SW480 (cell line): ENCODE measurements around the gene CCDC88A.
"Not testable (repeated sequence)": the region's sequence is repeated elsewhere in the genome, so short reads cannot be mapped to it uniquely, and the experiment has no call there.

Experiments used
- DNase-seq: peaks from one replicate; pipeline ENCODE4 v3.0.0-alpha.2; 2016; ENCODE audit warnings: low spot score

CCDC88A gene

GRCh38 chr2:55302241-55302640 lies 117.4 kb downstream of the CCDC88A start:
- DNase-seq, result no peak

GRCh38 chr2:55301277-55301676 lies 118.4 kb downstream of the CCDC88A start:
- no peak for DNase-seq

- DNase-seq, result no peak
These were observed 123.3 kb downstream of the CCDC88A start for GRCh38 chr2:55296393-55296792.

- DNase-seq, result no peak
These were observed 136.6 kb downstream of the CCDC88A start for GRCh38 chr2:55283083-55283482.

DNA sequence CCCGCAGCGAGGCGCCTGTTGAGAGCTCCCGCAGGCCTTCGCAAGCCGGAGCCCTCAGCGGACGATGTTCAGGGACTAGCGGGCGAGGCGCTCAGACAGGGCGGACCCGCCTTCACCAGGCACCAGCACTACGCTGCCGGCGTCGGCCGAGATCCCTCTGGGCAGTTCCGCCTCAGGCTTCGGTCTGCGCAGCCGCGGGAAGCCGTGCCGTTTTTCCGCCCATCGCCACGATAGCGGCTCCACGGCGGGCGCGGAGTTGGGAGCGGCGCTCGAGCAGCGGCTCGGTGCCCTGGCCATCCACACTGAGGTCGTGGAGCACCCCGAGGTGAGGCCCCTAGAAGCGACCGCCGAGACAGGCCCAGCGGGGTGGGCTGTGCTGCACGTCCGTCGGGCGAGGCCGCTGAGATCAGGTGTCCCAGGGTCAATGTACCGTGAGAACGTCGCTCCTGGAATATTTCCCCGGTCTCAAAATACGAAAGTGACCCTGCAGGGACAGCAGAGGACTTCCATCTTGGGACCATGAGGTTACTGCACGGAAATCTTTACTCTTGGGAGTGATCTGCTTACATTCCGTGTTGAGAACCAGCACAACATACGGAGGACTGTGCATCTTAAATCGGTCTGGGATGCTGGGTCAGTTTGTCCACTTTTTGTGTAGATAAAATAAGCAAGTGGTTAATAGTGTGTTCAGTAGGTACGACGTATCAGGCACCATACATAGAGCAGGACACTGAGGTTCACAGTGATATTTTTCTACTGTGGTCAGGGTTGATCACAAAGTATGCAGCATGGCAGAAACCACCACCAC lies 137.3 kb downstream of the CCDC88A start:
- peak; percentile 93 for DNase-seq

GRCh38 chr2:55280851-55281546 lies 138.7 kb downstream of the CCDC88A start:
- not testable (repeated sequence) for DNase-seq

DNA sequence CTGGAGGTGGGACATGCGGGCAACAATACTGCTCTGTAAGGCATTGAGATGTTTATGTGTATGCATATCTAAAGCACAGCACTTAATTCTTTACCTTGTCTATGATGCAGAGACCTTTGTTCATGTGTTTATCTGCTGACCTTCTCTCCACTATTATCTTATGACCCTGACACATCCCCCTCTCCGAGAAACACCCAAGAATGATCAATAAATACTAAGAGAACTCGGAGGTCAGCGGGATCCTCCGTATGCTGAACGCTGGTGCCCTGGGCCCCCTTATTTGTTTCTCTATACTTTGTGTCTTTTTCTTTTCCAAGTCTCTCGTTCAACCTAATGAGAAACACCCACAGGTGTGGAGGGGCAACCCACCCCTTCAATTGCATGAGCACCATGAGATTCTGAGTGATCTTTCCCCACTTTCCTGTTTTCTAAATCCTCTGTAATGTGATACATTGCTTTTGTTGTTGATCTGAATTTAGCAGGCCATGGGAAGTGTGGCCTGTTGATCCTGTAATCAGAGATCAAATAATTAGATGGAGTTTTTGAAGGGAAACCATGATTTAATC lies 139.7 kb downstream of the CCDC88A start:
- not testable (repeated sequence) for DNase-seq

- DNase-seq, result not testable (repeated sequence)
These were observed 140.3 kb downstream of the CCDC88A start for GRCh38 chr2:55279214-55279835.

GRCh38 chr2:55277310-55277709 lies 142.3 kb downstream of the CCDC88A start:
- DNase-seq, result no peak

GRCh38 chr2:55274346-55274745 lies 145.3 kb downstream of the CCDC88A start:
- DNase-seq, result not testable (repeated sequence)

DNA sequence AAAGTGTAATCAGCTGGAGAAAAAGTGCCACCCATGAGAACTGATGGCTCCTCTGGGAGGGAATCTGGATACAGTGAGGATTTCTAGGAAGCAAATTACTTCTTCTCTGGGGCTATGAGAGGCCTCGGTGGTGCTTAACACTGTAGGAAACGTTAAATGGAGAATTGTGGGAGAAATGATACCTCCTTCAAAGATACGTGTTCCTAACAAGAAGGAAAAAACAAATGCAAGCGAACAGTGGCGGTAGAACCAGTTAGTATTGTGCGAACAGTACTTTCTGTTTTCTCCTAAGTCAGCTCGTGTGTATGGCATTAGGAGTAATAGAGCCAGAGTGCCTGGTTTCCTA lies 150.0 kb downstream of the CCDC88A start:
- DNase-seq, result peak; percentile 38

DNA sequence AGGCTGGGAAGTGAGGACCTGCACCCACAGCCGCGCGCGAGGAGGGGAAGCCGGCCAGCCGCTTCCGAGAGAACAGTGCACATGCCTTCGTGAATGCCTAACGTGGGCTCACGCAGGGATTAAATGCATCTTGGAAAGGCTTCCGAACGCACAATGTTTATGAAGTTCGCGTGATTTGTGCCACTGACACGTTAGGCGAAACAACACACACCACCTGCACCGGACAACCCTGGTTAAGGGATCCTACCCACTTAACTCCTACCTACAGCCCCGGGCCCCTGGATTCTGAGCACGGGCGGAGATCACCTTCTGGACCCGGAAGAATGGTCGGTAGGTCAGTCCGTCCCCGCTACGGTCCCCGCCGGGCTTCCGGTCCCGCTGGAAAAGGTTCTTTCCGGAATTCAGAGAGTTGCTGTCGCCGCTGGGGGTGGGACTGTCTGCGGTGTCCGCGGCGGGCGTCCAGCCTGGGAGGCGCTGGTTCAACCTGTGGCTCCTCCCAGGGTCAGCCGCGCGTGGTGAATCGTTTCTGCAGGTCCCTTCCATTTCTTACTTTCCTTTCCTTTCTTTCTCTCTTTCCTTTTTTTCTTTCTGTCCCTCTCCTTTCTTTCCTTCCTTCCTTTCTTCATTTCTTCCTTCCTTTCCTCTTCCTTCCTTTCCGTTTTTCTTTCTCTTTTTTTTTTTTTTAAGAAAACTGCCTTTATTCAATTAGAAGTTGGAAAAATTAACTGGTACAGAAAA lies 150.6 kb downstream of the CCDC88A start, which contains the start of gene MTIF2:
TSS of gene MTIF2 (minus strand) at position 325 of the 738 bp plus-strand sequence. CDS start 5,373 bp downstream, outside the sequence.
- DNase-seq, result peak; percentile 97

DNA sequence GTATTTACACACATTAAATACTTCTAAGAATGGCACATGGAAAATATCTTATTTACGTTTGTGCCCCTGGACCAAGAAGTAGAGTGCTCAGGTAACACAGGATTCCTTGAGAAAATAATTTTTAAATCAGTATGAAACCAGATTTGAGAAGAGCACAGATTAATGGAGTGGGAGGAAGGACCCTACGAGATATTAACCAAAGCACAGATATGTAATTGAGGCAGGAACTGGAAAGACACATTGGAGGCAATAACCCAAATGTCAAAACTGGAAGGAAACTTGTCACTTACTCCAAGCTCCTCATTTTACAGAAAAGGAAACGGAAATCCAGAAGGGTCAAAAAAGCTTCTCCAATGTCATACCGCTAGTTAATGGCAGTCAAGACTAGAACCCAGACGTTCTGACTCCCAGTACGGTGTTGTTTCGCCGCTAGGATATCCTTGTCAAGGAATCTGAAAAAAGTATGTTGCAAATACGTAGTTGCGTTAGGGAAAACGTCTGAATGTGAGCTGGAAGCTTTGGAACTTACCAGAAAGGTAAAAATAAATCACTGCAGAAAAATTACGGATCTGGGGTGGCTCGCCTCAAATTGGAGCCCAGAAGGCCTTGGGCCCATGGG lies 151.3 kb downstream of the CCDC88A start:
- no peak for DNase-seq

GRCh38 chr2:55259586-55259985 lies 160.1 kb downstream of the CCDC88A start:
- not testable (repeated sequence) for DNase-seq

GRCh38 chr2:55252832-55253231 lies 166.8 kb downstream of the CCDC88A start:
- DNase-seq, result no peak

GRCh38 chr2:55247025-55247424 lies 172.6 kb downstream of the CCDC88A start:
- DNase-seq, result no peak

GRCh38 chr2:55245411-55245810 lies 174.2 kb downstream of the CCDC88A start:
- DNase-seq, result no peak

DNA sequence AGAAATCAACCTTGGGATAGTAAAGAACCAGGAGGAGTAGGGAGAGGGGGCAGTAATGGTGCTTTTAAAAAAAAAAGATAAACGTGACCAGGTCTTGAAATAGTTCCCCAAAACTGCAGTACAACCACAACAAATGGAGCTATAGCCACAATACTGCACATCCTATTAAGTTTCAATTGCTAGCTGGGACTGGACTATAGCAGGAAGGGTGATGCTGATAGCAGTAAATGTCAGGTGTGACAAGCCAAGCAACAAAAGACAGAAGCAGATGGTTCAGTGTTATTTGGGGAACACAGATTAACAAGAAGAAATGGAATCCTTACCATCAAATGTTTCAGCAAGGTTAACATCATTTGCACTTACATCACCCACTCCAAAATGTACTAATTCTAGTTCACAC lies 177.0 kb downstream of the CCDC88A start:
- no peak for DNase-seq

DNA sequence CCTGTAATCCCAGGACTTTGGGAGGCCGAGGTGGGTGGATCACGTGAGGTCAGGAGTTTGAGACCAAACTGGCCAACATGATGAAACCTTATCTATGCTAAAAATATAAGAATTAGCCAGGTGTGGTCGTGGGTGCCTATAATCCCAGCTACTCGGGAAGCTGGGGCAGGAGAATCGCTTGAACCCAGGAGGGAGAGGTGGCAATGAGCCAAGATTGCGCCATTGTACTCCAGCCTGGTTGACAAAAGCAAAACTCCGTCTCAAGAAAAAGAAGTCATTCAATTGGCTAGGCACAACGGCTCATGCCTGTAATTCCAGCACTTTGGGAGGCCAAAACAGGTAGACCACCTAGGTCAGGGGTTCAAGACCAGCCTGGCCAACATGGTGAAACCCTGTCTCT lies 178.1 kb downstream of the CCDC88A start:
- DNase-seq, result not testable (repeated sequence)

DNA sequence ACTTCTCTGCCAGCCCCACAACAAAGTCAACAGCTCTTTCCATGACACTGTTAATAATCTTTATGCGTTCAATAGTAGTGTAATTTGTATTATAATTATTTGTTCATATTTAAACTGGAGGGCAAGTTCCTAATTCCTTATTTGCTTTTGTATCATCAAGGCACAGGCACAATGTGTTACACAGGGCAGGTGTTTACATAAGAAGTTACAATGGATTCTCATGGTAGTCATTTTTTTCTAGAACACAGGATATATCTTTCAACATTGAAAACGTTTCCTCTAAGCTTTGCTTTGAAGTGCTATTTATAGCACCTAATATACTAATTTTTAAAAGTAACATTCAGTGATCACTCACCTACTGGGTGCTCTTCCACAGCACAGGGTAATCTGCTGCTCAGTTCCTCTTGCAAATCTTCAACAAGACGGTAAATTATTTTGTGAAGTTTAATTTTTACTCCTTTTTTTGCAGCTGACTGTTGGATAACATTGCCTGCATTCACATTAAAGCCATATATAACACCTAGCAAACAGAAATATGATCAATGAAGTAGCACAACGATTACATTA lies 179.9 kb downstream of the CCDC88A start:
- no peak for DNase-seq
